Activated naive CD8-positive, alpha-beta T cell (primary cell): ENCODE results near the gene PTPN2.

Experiments
- H3K27ac Mint-ChIP-seq: one replicate; pipeline ENCODE4 v1.8.0; 2021; ENCODE audit warnings: mixed read lengths
- H3K27me3 Mint-ChIP-seq: one replicate; pipeline ENCODE4 v1.8.0; 2021; ENCODE audit warnings: mixed read lengths
- H3K36me3 Mint-ChIP-seq: one replicate; pipeline ENCODE4 v1.8.0; 2021; ENCODE audit warnings: mixed read lengths
- H3K4me1 Mint-ChIP-seq: one replicate; pipeline ENCODE4 v1.8.0; 2021; ENCODE audit warnings: low read depth, mixed read lengths
- H3K4me3 Mint-ChIP-seq: one replicate; pipeline ENCODE4 v1.8.0; 2021; ENCODE audit warnings: mild to moderate bottlenecking, mixed read lengths
- H3K9me3 Mint-ChIP-seq: one replicate; pipeline ENCODE4 v1.8.0; 2021; ENCODE audit warnings: low read depth, mixed read lengths

The PTPN2 gene

DNA sequence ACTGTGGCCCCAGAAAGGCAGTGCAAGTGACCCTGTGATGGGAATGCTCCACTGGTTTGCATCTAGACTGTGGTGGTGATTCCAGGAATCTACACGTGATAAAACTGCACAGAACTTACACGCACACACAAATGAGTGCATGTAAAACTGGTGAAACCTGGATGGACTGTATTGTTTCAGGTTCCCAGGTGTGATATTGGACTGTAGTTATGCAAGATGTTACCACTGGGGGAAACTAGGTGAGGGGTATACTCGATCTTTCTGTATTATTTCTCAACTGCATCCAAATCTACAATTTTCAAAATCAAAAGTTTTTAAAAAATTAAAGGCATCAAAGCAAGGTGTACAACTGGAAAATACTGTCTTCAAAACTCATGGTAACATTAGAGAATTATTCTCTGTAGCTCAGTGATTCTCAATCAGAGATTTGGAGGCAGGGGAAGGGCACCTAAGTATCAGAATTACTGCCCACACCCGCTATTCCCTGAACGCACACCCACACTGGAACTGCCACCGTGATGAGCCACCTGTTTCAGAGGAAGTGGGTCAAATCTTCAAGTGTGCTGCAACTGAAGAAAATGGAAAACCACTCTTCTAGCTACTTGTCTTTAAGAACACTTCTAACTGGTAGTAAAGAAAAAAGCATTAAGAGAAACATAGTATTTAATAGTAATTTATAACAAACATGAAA lies 26.7 kb downstream of the PTPN2 start:
- H3K9me3 Mint-ChIP-seq = no peaks in the 10 kb centered on the region
- no peak overlapping the region for H3K27ac Mint-ChIP-seq
- peaks cover 61% of the 10 kb centered on the region for H3K4me1 Mint-ChIP-seq
- no peaks in the 10 kb centered on the region for H3K27me3 Mint-ChIP-seq
- H3K4me3 Mint-ChIP-seq = peak overlapping the region; percentile 5
- H3K36me3 Mint-ChIP-seq = peaks cover 14% of the 10 kb centered on the region

GRCh38 chr18:12855916-12856315 lies 28.1 kb downstream of the PTPN2 start:
- Mint-ChIP-seq H3K4me3 (no peak overlapping the region), H3K4me1 (peaks cover 50% of the 10 kb centered on the region), H3K36me3 (peaks cover 14% of the 10 kb centered on the region), H3K9me3 (no peaks in the 10 kb centered on the region), H3K27me3 (no peaks in the 10 kb centered on the region), H3K27ac (no peak overlapping the region)

- peaks cover 39% of the 10 kb centered on the region for H3K4me1 Mint-ChIP-seq
- no peak overlapping the region for H3K4me3 Mint-ChIP-seq
- peak overlapping the region; percentile 22 for H3K27ac Mint-ChIP-seq
Measured at GRCh38 chr18:12852566-12853315, 31.3 kb downstream of the PTPN2 start.

GRCh38 chr18:12851716-12852115 lies 32.3 kb downstream of the PTPN2 start:
- H3K36me3 Mint-ChIP-seq = peaks cover 16% of the 10 kb centered on the region
- peaks cover 38% of the 10 kb centered on the region for H3K4me1 Mint-ChIP-seq
- H3K27ac Mint-ChIP-seq = no peak overlapping the region
- H3K4me3 Mint-ChIP-seq = no peak overlapping the region
- no peaks in the 10 kb centered on the region for H3K27me3 Mint-ChIP-seq
- H3K9me3 Mint-ChIP-seq = no peaks in the 10 kb centered on the region

More at GRCh38 chr18:12852566-12853315, 31.3 kb downstream of the PTPN2 start:
- no peaks in the 10 kb centered on the region for H3K27me3 Mint-ChIP-seq
- peaks cover 16% of the 10 kb centered on the region for H3K36me3 Mint-ChIP-seq
- no peaks in the 10 kb centered on the region for H3K9me3 Mint-ChIP-seq

- Mint-ChIP-seq H3K27me3 (no peaks in the 10 kb centered on the region), H3K36me3 (peaks cover 10% of the 10 kb centered on the region), H3K4me1 (peaks cover 45% of the 10 kb centered on the region), H3K9me3 (no peaks in the 10 kb centered on the region), H3K4me3 (no peak overlapping the region), H3K27ac (no peak overlapping the region)
Measured at GRCh38 chr18:12849548-12849947, 34.5 kb downstream of the PTPN2 start.

- Mint-ChIP-seq H3K27ac (no peak overlapping the region), H3K9me3 (no peaks in the 10 kb centered on the region)
Measured at GRCh38 chr18:12848405-12848804, 35.6 kb downstream of the PTPN2 start.

GRCh38 chr18:12844391-12844790 lies 39.6 kb downstream of the PTPN2 start:
- peaks cover 76% of the 10 kb centered on the region for H3K4me1 Mint-ChIP-seq
- H3K4me3 Mint-ChIP-seq = no peak overlapping the region
- H3K9me3 Mint-ChIP-seq = no peaks in the 10 kb centered on the region
- H3K36me3 Mint-ChIP-seq = peaks cover 11% of the 10 kb centered on the region
- H3K27me3 Mint-ChIP-seq = no peaks in the 10 kb centered on the region
- H3K27ac Mint-ChIP-seq = peak overlapping the region; percentile 17

More at GRCh38 chr18:12848405-12848804, 35.6 kb downstream of the PTPN2 start:
- peaks cover 48% of the 10 kb centered on the region for H3K4me1 Mint-ChIP-seq
- H3K27me3 Mint-ChIP-seq = no peaks in the 10 kb centered on the region
- peaks cover 7% of the 10 kb centered on the region for H3K36me3 Mint-ChIP-seq
- H3K4me3 Mint-ChIP-seq = no peak overlapping the region

DNA sequence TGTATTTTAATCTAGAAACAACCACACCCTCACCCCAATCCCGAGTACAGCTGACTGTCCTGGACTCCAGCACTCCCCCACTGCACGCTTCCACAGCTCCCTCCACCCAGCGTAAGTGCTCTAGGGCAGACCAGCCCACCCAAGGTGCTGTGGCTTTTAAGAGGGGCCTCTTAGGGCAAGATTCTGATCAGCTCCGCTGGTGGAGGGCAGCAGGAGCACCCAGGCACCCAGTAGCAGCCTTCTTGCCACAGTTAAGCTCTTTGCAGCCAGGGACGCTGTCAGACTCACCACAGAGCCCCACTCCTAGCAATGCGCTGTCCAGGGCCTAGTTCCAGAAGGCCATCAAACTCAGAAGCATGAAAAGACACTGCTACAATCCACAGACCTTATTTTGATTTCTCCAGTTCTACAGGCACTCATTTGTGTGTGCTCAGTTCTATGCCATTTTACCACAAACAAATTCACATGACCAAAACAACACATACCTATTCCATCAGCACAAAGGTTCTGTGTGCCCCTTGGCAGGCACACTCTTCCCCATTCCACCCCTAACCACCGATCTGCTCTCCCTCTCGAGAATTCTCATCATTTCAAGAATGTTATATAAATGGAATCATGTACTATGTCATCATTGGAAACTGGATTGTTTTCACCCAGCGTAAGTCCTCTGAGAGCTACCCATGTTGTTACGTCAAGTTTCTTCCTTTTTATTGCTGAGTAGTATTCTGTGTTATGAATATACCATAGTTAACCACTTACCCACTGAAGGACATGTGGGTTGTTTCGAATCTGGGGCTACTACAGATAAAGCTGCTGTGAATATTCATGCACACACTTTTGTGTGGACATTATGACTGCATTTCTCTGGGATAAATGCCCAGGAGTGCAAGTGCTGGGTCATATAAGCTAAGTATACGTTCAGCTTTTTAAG lies 40.4 kb downstream of the PTPN2 start:
- Mint-ChIP-seq H3K27me3 (no peaks in the 10 kb centered on the region), H3K27ac (peak overlapping the region; percentile 55), H3K36me3 (peaks cover 8% of the 10 kb centered on the region), H3K4me1 (peaks cover 79% of the 10 kb centered on the region), H3K4me3 (no peak overlapping the region), H3K9me3 (no peaks in the 10 kb centered on the region)

- H3K27ac Mint-ChIP-seq = peak overlapping the region; percentile 61
- peaks cover 8% of the 10 kb centered on the region for H3K36me3 Mint-ChIP-seq
- no peak overlapping the region for H3K4me3 Mint-ChIP-seq
- peaks cover 83% of the 10 kb centered on the region for H3K4me1 Mint-ChIP-seq
- no peaks in the 10 kb centered on the region for H3K9me3 Mint-ChIP-seq
- no peaks in the 10 kb centered on the region for H3K27me3 Mint-ChIP-seq
Measured at GRCh38 chr18:12842459-12843380, 41.3 kb downstream of the PTPN2 start.

DNA sequence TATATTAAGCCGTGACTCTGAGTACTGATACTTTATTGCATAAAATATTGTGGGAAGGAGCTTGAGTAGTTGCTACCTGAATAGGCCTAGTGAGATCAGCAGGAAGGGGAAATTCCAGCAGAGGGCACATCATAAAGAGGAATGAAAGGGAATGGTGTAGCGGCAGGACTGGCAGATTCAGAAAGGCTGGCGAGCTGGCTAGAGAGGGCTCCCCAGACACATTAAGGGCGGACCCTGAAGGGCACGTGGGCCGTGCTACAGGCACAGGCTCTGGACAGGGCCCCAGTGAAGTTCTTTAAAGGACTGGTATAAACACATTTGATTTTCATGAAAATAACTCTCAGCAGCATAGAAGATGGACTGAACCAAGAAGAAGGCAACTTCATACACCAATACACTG lies 43.0 kb downstream of the PTPN2 start:
- Mint-ChIP-seq H3K4me1 (peaks cover 76% of the 10 kb centered on the region), H3K27ac (peak overlapping the region; percentile 95), H3K27me3 (no peaks in the 10 kb centered on the region), H3K4me3 (peak overlapping the region; percentile 71), H3K36me3 (peaks cover 10% of the 10 kb centered on the region), H3K9me3 (no peaks in the 10 kb centered on the region)

GRCh38 chr18:12840382-12840781 lies 43.7 kb downstream of the PTPN2 start:
- Mint-ChIP-seq H3K36me3 (peaks cover 10% of the 10 kb centered on the region), H3K4me1 (peaks cover 71% of the 10 kb centered on the region), H3K27me3 (no peaks in the 10 kb centered on the region), H3K27ac (peak overlapping the region; percentile 95), H3K9me3 (no peaks in the 10 kb centered on the region), H3K4me3 (peak overlapping the region; percentile 71)

GRCh38 chr18:12839526-12840196 lies 44.4 kb downstream of the PTPN2 start:
- peaks cover 64% of the 10 kb centered on the region for H3K4me1 Mint-ChIP-seq
- H3K4me3 Mint-ChIP-seq = peak overlapping the region; percentile 71
- H3K9me3 Mint-ChIP-seq = no peaks in the 10 kb centered on the region
- peak overlapping the region; percentile 95 for H3K27ac Mint-ChIP-seq
- H3K27me3 Mint-ChIP-seq = no peaks in the 10 kb centered on the region
- H3K36me3 Mint-ChIP-seq = peaks cover 10% of the 10 kb centered on the region

- H3K36me3 Mint-ChIP-seq = peaks cover 12% of the 10 kb centered on the region
- H3K9me3 Mint-ChIP-seq = no peaks in the 10 kb centered on the region
- no peaks in the 10 kb centered on the region for H3K27me3 Mint-ChIP-seq
- peak overlapping the region; percentile 95 for H3K27ac Mint-ChIP-seq
- peak overlapping the region; percentile 71 for H3K4me3 Mint-ChIP-seq
- H3K4me1 Mint-ChIP-seq = peaks cover 59% of the 10 kb centered on the region
Measured at GRCh38 chr18:12839057-12839525, 44.9 kb downstream of the PTPN2 start.
